Natural killer cell (primary cell): ENCODE measurements around the gene PPP1R11. TPM values are rescaled to one million over a fixed set of nuclear protein-coding genes. Genes with fewer than 3 reads are reported as not detected.

Experiments
- ATAC-seq, 3 donors: fragments of 150-1000 bp in 2 of 3; fragments of 200-7000 bp in 1 of 3; cut with Tn5 transposase; 1 replicate in 1 of 3; 2 replicates in 2 of 3; pipeline ENCODE4 v1.10.0; 2021; ENCODE audit warnings: mild to moderate bottlenecking in 2 of 3, moderate library complexity in 2 of 3
- DNase-seq, 2 donors: peaks; one replicate each; pipeline versions ENCODE4 v3.0.0 to v3.0.0-alpha.2; 2013 to 2021; ENCODE audit warnings: mixed read lengths in 1 of 2
- H3K27ac ChIP-seq: one replicate; pipeline ENCODE4 v1.5.1; 2013; ENCODE audit warnings: mild to moderate bottlenecking, low read length
- H3K27me3 ChIP-seq: one replicate; pipeline ENCODE4 v1.6.1; 2013; ENCODE audit warnings: low read length; ENCODE audit not compliant: control insufficient read depth, insufficient read depth
- H3K36me3 ChIP-seq: one replicate; pipeline ENCODE4 v1.6.1; 2013; ENCODE audit warnings: low read length; ENCODE audit not compliant: control insufficient read depth, insufficient read depth
- H3K4me1 ChIP-seq: one replicate; pipeline ENCODE4 v1.6.1; 2013; ENCODE audit warnings: low read length; ENCODE audit not compliant: control insufficient read depth, insufficient read depth
- H3K4me3 ChIP-seq: one replicate; pipeline ENCODE4 v1.5.1; 2013; ENCODE audit warnings: low read length
- H3K9me3 ChIP-seq: one replicate; pipeline ENCODE4 v1.6.1; 2013; ENCODE audit warnings: low read length; ENCODE audit not compliant: control insufficient read depth, insufficient read depth
- H3K27ac Mint-ChIP-seq, 2 donors: one replicate each; pipeline ENCODE4 v1.8.0; 2022; ENCODE audit warnings: mild to moderate bottlenecking in 2 of 2, mixed read lengths in 2 of 2, moderate library complexity in 1 of 2
- H3K27me3 Mint-ChIP-seq, 2 donors: one replicate each; pipeline ENCODE4 v1.8.0; 2022; ENCODE audit warnings: low read depth in 2 of 2, mixed read lengths in 2 of 2
- H3K36me3 Mint-ChIP-seq: one replicate; pipeline ENCODE4 v1.8.0; 2022; ENCODE audit warnings: mixed read lengths
- H3K4me1 Mint-ChIP-seq, 2 donors: one replicate each; pipeline ENCODE4 v1.8.0; 2022; ENCODE audit warnings: mixed read lengths in 2 of 2
- H3K4me3 Mint-ChIP-seq: one replicate; pipeline ENCODE4 v1.8.0; 2022; ENCODE audit warnings: mild to moderate bottlenecking, moderate library complexity, mixed read lengths
- H3K9me3 Mint-ChIP-seq, 2 donors: one replicate each; pipeline ENCODE4 v1.8.0; 2022; ENCODE audit warnings: mixed read lengths in 2 of 2
- CTCF ChIP-seq: fragments of 200-600 bp; IDR thresholded peaks from one replicate; pipeline ENCODE4 v1.8.0; 2022; ENCODE audit warnings: antibody characterized with exemption
- WGBS: methylation state at CpG from one replicate; pipeline ENCODE4 v1.1.7; 2013; ENCODE audit warnings: missing lambda C conversion rate; ENCODE audit not compliant: insufficient coverage; 5-methylcytosine and 5-hydroxymethylcytosine counted together
- intact Hi-C: fragments of 100-400 bp; cut with micrococcal nuclease; formaldehyde crosslinking; loops from one replicate; pipeline ENCODE4 v1.14.2; 2022
- total RNA-seq, 4 donors: library from RNA; stranded (reverse); fragments of 120-200 nt in 1 of 4; gene quantifications; one replicate each; pipeline versions ENCODE4 v1.2.3 to v1.2.4, GENCODE V29; 2013 to 2022

PPP1R11 gene
- total RNA-seq, 3 donors from 2014 or later (not counting 1 experiment from before 2014, with no cell fraction given): 52.9 to 75.3 (median 61.1) TPM

GRCh38 chr6:30041221-30041620 is 25.8 kb upstream of the PPP1R11 start:
- intact Hi-C loops: no loop called here
- Histone ChIP-seq H3K27me3 (no peaks in the 10 kb centered on the region), H3K4me1 (no peaks in the 10 kb centered on the region), H3K4me3 (no peak overlapping the region), H3K36me3 (no peaks in the 10 kb centered on the region), H3K27ac (no peak overlapping the region), H3K9me3 (no peaks in the 10 kb centered on the region)
- no peak for TF ChIP-seq CTCF
- no peak overlapping the region for H3K4me3 Mint-ChIP-seq
- no peaks in the 10 kb centered on the region for H3K9me3 Mint-ChIP-seq
- H3K4me1 Mint-ChIP-seq: peaks cover 0 to 15% of the 10 kb centered on the region in 2 donors
- no peaks in the 10 kb centered on the region for H3K27me3 Mint-ChIP-seq
- ATAC-seq (no peak), DNase-seq (no peak)
- H3K36me3 Mint-ChIP-seq: no peaks in the 10 kb centered on the region
- no peak overlapping the region for H3K27ac Mint-ChIP-seq
- WGBS: 87% methylated on average over 6 of the region's 6 CpGs

- H3K27ac ChIP-seq: no peak overlapping the region
- intact Hi-C loops: no loop called here
- no peaks in the 10 kb centered on the region for H3K36me3 ChIP-seq
- WGBS: 88% methylated on average over 3 of the region's 4 CpGs
- no peak overlapping the region for H3K4me3 ChIP-seq
- no peaks in the 10 kb centered on the region for H3K27me3 ChIP-seq
- H3K4me1 ChIP-seq: no peaks in the 10 kb centered on the region
- no peaks in the 10 kb centered on the region for H3K9me3 ChIP-seq
- no peak for ATAC-seq
- DNase-seq: no peak
- Mint-ChIP-seq H3K36me3 (no peaks in the 10 kb centered on the region), H3K27ac (no peak overlapping the region), H3K4me3 (no peak overlapping the region), H3K9me3 (no peaks in the 10 kb centered on the region), H3K4me1 (peaks cover 0 to 15% of the 10 kb centered on the region in 2 donors), H3K27me3 (no peaks in the 10 kb centered on the region)
- no peak for TF ChIP-seq CTCF
Measured at GRCh38 chr6:30041821-30042220, 25.2 kb upstream of the PPP1R11 start.

- no peak for TF ChIP-seq CTCF
- no peak overlapping the region for H3K27ac ChIP-seq
- Mint-ChIP-seq H3K4me1 (peaks cover 0 to 21% of the 10 kb centered on the region in 2 donors), H3K27ac (peak overlapping the region in 1 of 2 donors; percentile 7), H3K36me3 (no peaks in the 10 kb centered on the region), H3K4me3 (no peak overlapping the region), H3K9me3 (no peaks in the 10 kb centered on the region), H3K27me3 (no peaks in the 10 kb centered on the region)
- H3K27me3 ChIP-seq: no peaks in the 10 kb centered on the region
- H3K9me3 ChIP-seq: no peaks in the 10 kb centered on the region
- no peak for DNase-seq
- no peak for ATAC-seq
- no peaks in the 10 kb centered on the region for H3K4me1 ChIP-seq
- intact Hi-C loops: no loop called here
- H3K36me3 ChIP-seq: no peaks in the 10 kb centered on the region
- WGBS: 75% methylated on average over 1 of the region's 1 CpG
- H3K4me3 ChIP-seq: no peak overlapping the region
Measured at GRCh38 chr6:30042476-30042875, 24.5 kb upstream of the PPP1R11 start.

GRCh38 chr6:30042914-30043313 is 24.1 kb upstream of the PPP1R11 start:
- no peak for TF ChIP-seq CTCF
- H3K27ac Mint-ChIP-seq: peak overlapping the region in 1 of 2 donors; percentile 7
- H3K9me3 Mint-ChIP-seq: no peaks in the 10 kb centered on the region
- 45% methylated on average over 1 of the region's 1 CpG for WGBS
- Histone ChIP-seq H3K27ac (no peak overlapping the region), H3K27me3 (no peaks in the 10 kb centered on the region), H3K9me3 (no peaks in the 10 kb centered on the region), H3K4me3 (no peak overlapping the region), H3K36me3 (no peaks in the 10 kb centered on the region), H3K4me1 (no peaks in the 10 kb centered on the region)
- ATAC-seq: no peak
- H3K4me3 Mint-ChIP-seq: no peak overlapping the region
- intact Hi-C loops: no loop called here
- no peaks in the 10 kb centered on the region for H3K27me3 Mint-ChIP-seq
- no peak for DNase-seq
- H3K36me3 Mint-ChIP-seq: no peaks in the 10 kb centered on the region
- H3K4me1 Mint-ChIP-seq: peaks cover 0 to 22% of the 10 kb centered on the region in 2 donors
